GM04503 (cell line): ENCODE results near the gene ATP7A.
"Not testable (repeated sequence)": the region's sequence is repeated elsewhere in the genome, so short reads cannot be mapped to it uniquely, and the experiment has no call there.

Source experiments
- DNase-seq: peaks from one replicate; pipeline ENCODE4 v3.0.0-alpha.2; 2012; ENCODE audit warnings: low read depth

ATP7A gene

GRCh38 chrX:78037881-78038280 lies 127.4 kb downstream of the ATP7A start:
- no peak for DNase-seq

GRCh38 chrX:78042601-78043000 lies 132.1 kb downstream of the ATP7A start:
- no peak for DNase-seq

GRCh38 chrX:78046362-78046761 lies 135.9 kb downstream of the ATP7A start:
- no peak for DNase-seq

GRCh38 chrX:78048052-78048451 lies 137.6 kb downstream of the ATP7A start:
- no peak for DNase-seq

GRCh38 chrX:78063687-78064086 lies 153.2 kb downstream of the ATP7A start:
- no peak for DNase-seq

- DNase-seq, result no peak
Observed at GRCh38 chrX:78064152-78064551, 153.7 kb downstream of the ATP7A start.

GRCh38 chrX:78064698-78065601 lies 154.5 kb downstream of the ATP7A start:
- peak; percentile 32 for DNase-seq

- peak; percentile 1 for DNase-seq
Observed at GRCh38 chrX:78066110-78066509, 155.6 kb downstream of the ATP7A start.

GRCh38 chrX:78071331-78071730 lies 160.8 kb downstream of the ATP7A start:
- DNase-seq, result no peak

- not testable (repeated sequence) for DNase-seq
Observed at GRCh38 chrX:78073147-78074077, 162.9 kb downstream of the ATP7A start.

GRCh38 chrX:78074088-78074487 lies 163.6 kb downstream of the ATP7A start:
- no peak for DNase-seq

- no peak for DNase-seq
Observed at GRCh38 chrX:78075787-78076389, 165.4 kb downstream of the ATP7A start.

GRCh38 chrX:78081413-78081812 lies 170.9 kb downstream of the ATP7A start:
- not testable (repeated sequence) for DNase-seq

- DNase-seq, result no peak
Observed at GRCh38 chrX:78092296-78092695, 181.8 kb downstream of the ATP7A start.

GRCh38 chrX:78098108-78098507 lies 187.6 kb downstream of the ATP7A start:
- no peak for DNase-seq
